ENCODE data around the gene FLOT2.
"Not testable (repeated sequence)": the region's sequence is repeated elsewhere in the genome, so short reads cannot be mapped to it uniquely, and the experiment has no call there.

Gene FLOT2

GRCh38 chr17:28893248-28894183, 4.0 kb downstream of the FLOT2 start:
- DNase-seq, result not testable (repeated sequence)

GRCh38 chr17:28892024-28892423, 5.5 kb downstream of the FLOT2 start:
- no peak for DNase-seq

GRCh38 chr17:28891201-28891600, 6.3 kb downstream of the FLOT2 start:
- no peak for DNase-seq

GRCh38 chr17:28889996-28890395, 7.5 kb downstream of the FLOT2 start:
- DNase-seq, result no peak

- DNase-seq, result no peak
Measured at GRCh38 chr17:28888832-28889231, 8.7 kb downstream of the FLOT2 start.

GRCh38 chr17:28887871-28888471, 9.6 kb downstream of the FLOT2 start:
- DNase-seq, result no peak

- no peak for DNase-seq
Measured at GRCh38 chr17:28885951-28886350, 11.6 kb downstream of the FLOT2 start.

- DNase-seq, result no peak
Measured at GRCh38 chr17:28885363-28885762, 12.2 kb downstream of the FLOT2 start.

GRCh38 chr17:28883967-28884702, 13.4 kb downstream of the FLOT2 start:
- no peak for DNase-seq

GRCh38 chr17:28882154-28882895, 15.2 kb downstream of the FLOT2 start:
- DNase-seq, result no peak

- DNase-seq, result no peak
Measured at GRCh38 chr17:28881533-28882056, 15.9 kb downstream of the FLOT2 start.

- no peak for DNase-seq
Measured at GRCh38 chr17:28880572-28880945, 17.0 kb downstream of the FLOT2 start.

- no peak for DNase-seq
Measured at GRCh38 chr17:28879886-28880571, 17.5 kb downstream of the FLOT2 start.

- DNase-seq, result no peak
Measured at GRCh38 chr17:28878981-28879380, 18.6 kb downstream of the FLOT2 start.

GRCh38 chr17:28878158-28878910, 19.2 kb downstream of the FLOT2 start:
- no peak for DNase-seq

GRCh38 chr17:28877150-28877711, 20.3 kb downstream of the FLOT2 start:
- not testable (repeated sequence) for DNase-seq

GRCh38 chr17:28875848-28876550, 21.5 kb downstream of the FLOT2 start:
- no peak for DNase-seq

GRCh38 chr17:28874750-28875149, 22.8 kb downstream of the FLOT2 start:
- no peak for DNase-seq

GRCh38 chr17:28873839-28874238, 23.7 kb downstream of the FLOT2 start:
- no peak for DNase-seq

- DNase-seq, result no peak
Measured at GRCh38 chr17:28871056-28871579, 26.4 kb downstream of the FLOT2 start.

Measured in NCI-H1092 (cell line).